ENCODE results near the gene TMEM92.

The TMEM92 gene

GRCh38 chr17:50319306-50320004, 45.2 kb downstream of the TMEM92 start:
- TF ChIP-seq CTCF (IDR thresholded peaks at IDR 0.05; ENCODE audit: low read depth, low read length): no peak
- Histone ChIP-seq H3K4me3 (ENCODE audit: low read depth, low read length) (no peak overlapping the region), H3K36me3 (no peaks in the 10 kb centered on the region), H3K27me3 (peaks cover 3% of the 10 kb centered on the region), H3K9me3 (0 out of 2 replicates have a peak, but pooled peaks cover 1% of the 10 kb centered on the region), H3K4me1 (no peaks in the 10 kb centered on the region)
- no peak for DNase-seq

GRCh38 chr17:50322271-50322670, 48.0 kb downstream of the TMEM92 start:
- TF ChIP-seq CTCF (IDR thresholded peaks at IDR 0.05; ENCODE audit: low read depth, low read length): no peak
- no peak for DNase-seq
- H3K4me3 ChIP-seq (ENCODE audit: low read depth, low read length): no peak overlapping the region
- no peaks in the 10 kb centered on the region for H3K27me3 ChIP-seq
- H3K36me3 ChIP-seq: no peaks in the 10 kb centered on the region
- H3K9me3 ChIP-seq: no peaks in the 10 kb centered on the region
- H3K4me1 ChIP-seq: no peaks in the 10 kb centered on the region

GRCh38 chr17:50323060-50323459, 48.8 kb downstream of the TMEM92 start:
- H3K4me3 ChIP-seq (ENCODE audit: low read depth, low read length): no peak overlapping the region
- no peaks in the 10 kb centered on the region for H3K36me3 ChIP-seq
- H3K4me1 ChIP-seq: no peaks in the 10 kb centered on the region
- no peaks in the 10 kb centered on the region for H3K27me3 ChIP-seq
- no peak for TF ChIP-seq CTCF (IDR thresholded peaks at IDR 0.05; ENCODE audit: low read depth, low read length)
- H3K9me3 ChIP-seq: no peaks in the 10 kb centered on the region
- no peak for DNase-seq

- no peaks in the 10 kb centered on the region for H3K4me1 ChIP-seq
- H3K4me3 ChIP-seq (ENCODE audit: low read depth, low read length): no peak overlapping the region
- TF ChIP-seq CTCF (IDR thresholded peaks at IDR 0.05; ENCODE audit: low read depth, low read length): no peak
- H3K27me3 ChIP-seq: no peaks in the 10 kb centered on the region
- H3K36me3 ChIP-seq: no peaks in the 10 kb centered on the region
- no peaks in the 10 kb centered on the region for H3K9me3 ChIP-seq
- DNase-seq: no peak
Observed at GRCh38 chr17:50325906-50326305, 51.6 kb downstream of the TMEM92 start.

GRCh38 chr17:50326831-50327364, 52.6 kb downstream of the TMEM92 start:
- no peaks in the 10 kb centered on the region for H3K4me1 ChIP-seq
- no peak overlapping the region for H3K4me3 ChIP-seq (ENCODE audit: low read depth, low read length)
- H3K36me3 ChIP-seq: no peaks in the 10 kb centered on the region
- no peak for TF ChIP-seq CTCF (IDR thresholded peaks at IDR 0.05; ENCODE audit: low read depth, low read length)
- no peak for DNase-seq
- no peaks in the 10 kb centered on the region for H3K9me3 ChIP-seq
- no peaks in the 10 kb centered on the region for H3K27me3 ChIP-seq

Measured in BE2C (cell line).